Measurements from ENCODE around the gene CD276. TPM values are rescaled to one million over a fixed set of nuclear protein-coding genes. Genes with fewer than 3 reads are reported as not detected.

CD276 gene
- total and polyA plus RNA-seq, 8 donors, result 13.9 to 56.0 (median 22.7) TPM

DNA sequence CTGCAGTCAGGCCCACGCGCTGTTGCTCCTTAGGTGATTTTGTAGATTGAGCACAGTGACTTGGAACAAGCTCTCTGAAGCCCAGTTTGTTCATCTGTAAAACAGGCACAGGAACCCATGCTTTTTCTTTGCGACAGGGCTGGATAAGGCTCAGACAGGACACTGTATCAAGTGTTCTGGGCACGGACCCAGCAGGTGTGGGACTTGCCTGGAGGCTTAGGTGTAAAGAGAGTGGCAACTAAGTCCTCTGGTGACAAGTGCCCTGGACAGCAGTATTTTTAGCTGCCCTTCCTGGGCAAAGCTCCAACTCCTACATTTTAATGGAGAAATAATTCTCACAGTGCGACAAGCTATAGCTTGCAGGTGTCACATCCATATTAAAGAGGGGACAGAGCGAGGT lies 32.2 kb downstream of the CD276 start:
- FAIRE-seq, result no peak
- H3K4me3 ChIP-seq, result no peak overlapping the region
- intact Hi-C loops (cut with DNase I), result no loop called here
- TF ChIP-seq CTCF (IDR thresholded peaks at IDR 0.05), result no peak
- H3K36me3 ChIP-seq, result peaks cover 0 to 8% (median 0%) of the 10 kb centered on the region in 3 donors
- no peaks in the 10 kb centered on the region for H3K9me3 ChIP-seq
- WGBS, 2 donors, result 40 to 42% methylated on average over 6 of the region's 6 CpGs
- no peak overlapping the region for H3K27ac ChIP-seq
- peak in 3 of 4 donors; percentile 62 to 80 (median 73) for ATAC-seq
- peak in 2 of 6 donors; percentile 29 to 44 for DNase-seq
- H3K4me1 ChIP-seq, result peaks cover 0 to 2% (median 0%) of the 10 kb centered on the region in 3 donors
- no peaks in the 10 kb centered on the region for H3K27me3 ChIP-seq

- Histone ChIP-seq H3K27me3 (no peaks in the 10 kb centered on the region), H3K9me3 (no peaks in the 10 kb centered on the region), H3K4me3 (no peak overlapping the region), H3K4me1 (peaks cover 0 to 2% (median 0%) of the 10 kb centered on the region in 3 donors), H3K27ac (no peak overlapping the region), H3K36me3 (peaks cover 0 to 8% (median 0%) of the 10 kb centered on the region in 3 donors)
- intact Hi-C loops (cut with DNase I), result no loop called here
- ATAC-seq (peak in 1 of 4 donors; percentile 33), DNase-seq (no peak), FAIRE-seq (no peak)
- TF ChIP-seq CTCF (IDR thresholded peaks at IDR 0.05), result no peak
- WGBS, 2 donors, result 59 to 76% methylated on average over 3 of the region's 3 CpGs
Observed at GRCh38 chr15:73717206-73717605, 33.0 kb downstream of the CD276 start.

- DNase-seq (no peak), ATAC-seq (no peak), FAIRE-seq (no peak)
- Histone ChIP-seq H3K27me3 (no peaks in the 10 kb centered on the region), H3K36me3 (peaks cover 0 to 4% (median 0%) of the 10 kb centered on the region in 3 donors), H3K4me1 (peaks cover 0 to 2% (median 0%) of the 10 kb centered on the region in 3 donors), H3K4me3 (no peak overlapping the region), H3K9me3 (no peaks in the 10 kb centered on the region), H3K27ac (no peak overlapping the region)
- no peak for TF ChIP-seq CTCF (IDR thresholded peaks at IDR 0.05)
- intact Hi-C loops (cut with DNase I), result no loop called here
- 54 to 55% methylated on average over 11 of the region's 11 CpGs for WGBS, 2 donors
Observed at GRCh38 chr15:73717802-73718201, 33.6 kb downstream of the CD276 start.

DNA sequence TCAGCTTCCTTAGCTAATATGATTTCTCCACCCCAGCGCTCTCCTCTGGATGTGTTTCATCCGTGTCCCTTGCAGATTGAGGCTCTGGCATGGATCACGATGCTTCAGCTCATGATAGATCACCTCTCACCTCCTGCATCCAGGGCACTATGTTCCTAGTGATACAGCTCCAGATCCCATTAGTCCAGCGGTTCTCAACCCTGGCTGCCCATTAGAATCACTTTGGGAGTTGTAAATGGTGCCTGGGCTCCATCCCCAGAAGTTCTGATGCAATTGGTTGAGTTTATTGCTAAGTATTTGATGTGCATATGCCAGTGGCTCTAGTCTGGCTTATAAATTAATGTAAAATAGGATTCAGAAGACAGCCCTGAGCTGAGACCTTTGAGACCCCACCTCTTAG lies 34.5 kb downstream of the CD276 start:
- FAIRE-seq (no peak), DNase-seq (no peak), ATAC-seq (no peak)
- intact Hi-C loops (cut with DNase I), result no loop called here
- Histone ChIP-seq H3K4me1 (peaks cover 0 to 2% (median 0%) of the 10 kb centered on the region in 3 donors), H3K27ac (no peak overlapping the region), H3K9me3 (no peaks in the 10 kb centered on the region), H3K36me3 (no peaks in the 10 kb centered on the region), H3K4me3 (no peak overlapping the region), H3K27me3 (no peaks in the 10 kb centered on the region)
- no peak for TF ChIP-seq CTCF (IDR thresholded peaks at IDR 0.05)
- 70 to 74% methylated on average over 4 of the region's 4 CpGs for WGBS, 2 donors

- Histone ChIP-seq H3K36me3 (no peaks in the 10 kb centered on the region), H3K9me3 (no peaks in the 10 kb centered on the region), H3K4me1 (no peaks in the 10 kb centered on the region), H3K4me3 (no peak overlapping the region), H3K27me3 (no peaks in the 10 kb centered on the region), H3K27ac (no peak overlapping the region)
- no peak for ATAC-seq
- DNase-seq, result no peak
- no peak for TF ChIP-seq CTCF (IDR thresholded peaks at IDR 0.05)
- intact Hi-C loops (cut with DNase I), result no loop called here
- 84 to 95% methylated on average over 3 of the region's 3 CpGs for WGBS, 2 donors
- FAIRE-seq, result no peak
Observed at GRCh38 chr15:73722425-73722824, 38.2 kb downstream of the CD276 start.
